CD14-positive monocyte (primary cell): ENCODE results near the gene COX18. TPM values are rescaled to one million over a fixed set of nuclear protein-coding genes. Genes with fewer than 3 reads are reported as not detected.

Source experiments
- DNase-seq, 3 donors: peaks; one replicate each; pipeline ENCODE4 v3.0.0-alpha.2; 2011 to 2022
- H2AFZ ChIP-seq: 2 replicates; pipeline ENCODE4 v1.6.0; 2012; ENCODE audit warnings: mild to moderate bottlenecking, low read depth, low read length, inconsistent platforms; ENCODE audit not compliant: insufficient read depth, poor library complexity, severe bottlenecking
- H3K27ac ChIP-seq, 2 donors: 1 replicate in 1 of 2; 2 replicates in 1 of 2; pipeline ENCODE4 v1.5.1; 2012 to 2013; ENCODE audit warnings: low read length in 2 of 2, control low read depth in 1 of 2, inconsistent platforms in 1 of 2, low read depth in 1 of 2, mild to moderate bottlenecking in 1 of 2
- H3K27me3 ChIP-seq, 2 donors: one replicate each; pipeline versions ENCODE4 v1.6.0 to v1.6.1; 2011 to 2013; ENCODE audit warnings: low read length in 2 of 2; ENCODE audit not compliant: control insufficient read depth in 2 of 2, insufficient read depth in 2 of 2
- H3K36me3 ChIP-seq, 2 donors: replicated peaks in 1 of 2; 1 replicate in 1 of 2; 2 replicates in 1 of 2; pipeline versions ENCODE4 v1.5.1 to v1.6.1; 2012 to 2013; ENCODE audit warnings: low read length in 2 of 2, control low read depth in 1 of 2, inconsistent platforms in 1 of 2, mild to moderate bottlenecking in 1 of 2; ENCODE audit not compliant: insufficient read depth in 2 of 2, control insufficient read depth in 1 of 2
- H3K4me1 ChIP-seq, 2 donors: 1 replicate in 1 of 2; 2 replicates in 1 of 2; pipeline versions ENCODE4 v1.5.1 to v1.6.1; 2012 to 2013; ENCODE audit warnings: low read length in 2 of 2, control low read depth in 1 of 2, inconsistent platforms in 1 of 2, mild to moderate bottlenecking in 1 of 2, moderate library complexity in 1 of 2; ENCODE audit not compliant: insufficient read depth in 2 of 2, control insufficient read depth in 1 of 2
- H3K4me2 ChIP-seq: replicated peaks from 2 replicates; pipeline ENCODE3; 2012; ENCODE audit warnings: low read length, moderate library complexity, mild to moderate bottlenecking; ENCODE audit not compliant: poor library complexity, severe bottlenecking; ENCODE audit errors: extremely low read depth
- H3K4me3 ChIP-seq, 3 experiments: fragments of 200-600 bp in 1 of 3; sonication (generic) in 1 of 3; replicated peaks in 1 of 3; 1 replicate in 2 of 3; 2 replicates in 1 of 3; pipeline ENCODE4 v1.5.1; 2011 to 2013; ENCODE audit warnings: low read length in 3 of 3, mild to moderate bottlenecking in 3 of 3, control low read depth in 2 of 3, low read depth in 2 of 3, inconsistent platforms in 1 of 3, moderate library complexity in 1 of 3
- H3K79me2 ChIP-seq: 2 replicates; pipeline ENCODE4 v1.6.0; 2012; ENCODE audit warnings: mild to moderate bottlenecking, control low read depth, inconsistent platforms, low read length, moderate library complexity; ENCODE audit not compliant: insufficient read depth
- H3K9ac ChIP-seq: 2 replicates; pipeline ENCODE4 v1.6.0; 2017; ENCODE audit warnings: low read length, mild to moderate bottlenecking; ENCODE audit not compliant: insufficient read depth, poor library complexity, severe bottlenecking
- H3K9me3 ChIP-seq, 2 donors: replicated peaks in 1 of 2; 1 replicate in 1 of 2; 2 replicates in 1 of 2; pipeline versions ENCODE4 v1.5.1 to v1.6.1; 2012 to 2013; ENCODE audit warnings: low read length in 2 of 2, control low read depth in 1 of 2; ENCODE audit not compliant: control insufficient read depth in 1 of 2, insufficient read depth in 1 of 2
- H4K20me1 ChIP-seq: 2 replicates; pipeline ENCODE4 v1.6.0; 2012; ENCODE audit warnings: mild to moderate bottlenecking, low read length, control low read depth, moderate library complexity; ENCODE audit not compliant: insufficient read depth
- H3K27ac Mint-ChIP-seq, 7 donors: one replicate each; pipeline ENCODE4 v1.8.0; 2020; ENCODE audit warnings: mild to moderate bottlenecking in 7 of 7, mixed read lengths in 7 of 7, moderate library complexity in 6 of 7, inconsistent platforms in 2 of 7
- H3K27me3 Mint-ChIP-seq, 3 donors: one replicate each; pipeline ENCODE4 v1.8.0; 2021 to 2022; ENCODE audit warnings: low read depth in 3 of 3, mild to moderate bottlenecking in 3 of 3, mixed read lengths in 3 of 3, moderate library complexity in 3 of 3, inconsistent platforms in 1 of 3
- H3K36me3 Mint-ChIP-seq, 2 donors: one replicate each; pipeline ENCODE4 v1.8.0; 2020; ENCODE audit warnings: mixed read lengths in 2 of 2, inconsistent platforms in 1 of 2, mild to moderate bottlenecking in 1 of 2
- H3K4me1 Mint-ChIP-seq: one replicate; pipeline ENCODE4 v1.8.0; 2020; ENCODE audit warnings: mild to moderate bottlenecking, mixed read lengths
- H3K4me3 Mint-ChIP-seq, 2 donors: one replicate each; pipeline ENCODE4 v1.8.0; 2020; ENCODE audit warnings: mild to moderate bottlenecking in 2 of 2, mixed read lengths in 2 of 2, moderate library complexity in 1 of 2
- H3K9me3 Mint-ChIP-seq, 7 donors: one replicate each; pipeline ENCODE4 v1.8.0; 2020 to 2022; ENCODE audit warnings: mixed read lengths in 7 of 7, mild to moderate bottlenecking in 6 of 7, moderate library complexity in 6 of 7, inconsistent platforms in 2 of 7
- WGBS: methylation state at CpG from one replicate; pipeline ENCODE4 v1.1.5; 2013; ENCODE audit warnings: missing lambda C conversion rate; ENCODE audit not compliant: insufficient coverage; 5-methylcytosine and 5-hydroxymethylcytosine counted together
- intact Hi-C, 2 donors: fragments of 100-400 bp; cut with micrococcal nuclease; formaldehyde crosslinking; loops; one replicate each; pipeline versions ENCODE4 v1.15.0 to v1.15.1; 2023
- polyA plus RNA-seq, 3 donors: library from polyadenylated mRNA; depleted of rRNA in 1 of 3; unstranded in 2 of 3; stranded (reverse) in 1 of 3; fragments of 300-500 nt in 2 of 3; fragments of >200 nt in 1 of 3; fragmentation: Illumina TruSeq in 2 of 3; gene quantifications; 1 replicate in 2 of 3; 2 replicates in 1 of 3; pipeline ENCODE4 v1.2.3, GENCODE V29; 2012 to 2021
- TF ChIP-seq, protein P1 (sequence below): fragments of 200-600 bp; IDR thresholded peaks from one replicate; pipeline ENCODE4 v1.8.0; 2022; ENCODE audit warnings: antibody characterized with exemption, mild to moderate bottlenecking

Gene COX18
- polyA plus RNA-seq, 3 donors = 8.3 to 10.3 (median 9.7) TPM

DNA sequence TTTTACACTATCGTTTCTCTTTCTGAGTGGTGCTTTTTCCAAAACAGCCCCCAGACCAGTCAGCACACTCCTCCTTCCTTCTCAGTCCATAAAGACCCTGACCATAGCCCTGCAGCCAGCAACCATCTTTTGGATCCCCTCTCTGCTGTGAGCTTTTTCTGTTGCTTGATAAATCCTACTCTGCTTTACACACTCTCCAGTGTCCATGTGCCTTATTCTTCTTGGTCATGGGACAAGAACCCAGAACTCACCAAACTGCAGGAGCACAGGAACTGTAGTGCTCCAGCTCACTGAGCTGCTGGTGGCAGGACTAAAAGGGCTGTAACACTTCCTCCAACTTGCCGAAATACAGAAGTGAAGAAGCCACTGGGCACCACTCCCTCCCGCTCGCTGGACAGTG, 32.5 kb downstream of the COX18 start:
- H4K20me1 ChIP-seq = no peaks in the 10 kb centered on the region
- H3K9me3 Mint-ChIP-seq = peaks cover 10 to 19% (median 14%) of the 10 kb centered on the region in 7 donors
- no peaks in the 10 kb centered on the region for H3K27me3 ChIP-seq
- no peak overlapping the region for H3K4me3 Mint-ChIP-seq
- H3K4me1 Mint-ChIP-seq = no peaks in the 10 kb centered on the region
- H3K79me2 ChIP-seq = no peaks in the 10 kb centered on the region
- no peak overlapping the region for H3K4me2 ChIP-seq
- no peak overlapping the region for H3K9ac ChIP-seq
- no peak for DNase-seq
- intact Hi-C loops = no loop called here
- H3K4me1 ChIP-seq = no peaks in the 10 kb centered on the region
- H3K4me3 ChIP-seq = no peak overlapping the region
- TF ChIP-seq, protein P1, sequence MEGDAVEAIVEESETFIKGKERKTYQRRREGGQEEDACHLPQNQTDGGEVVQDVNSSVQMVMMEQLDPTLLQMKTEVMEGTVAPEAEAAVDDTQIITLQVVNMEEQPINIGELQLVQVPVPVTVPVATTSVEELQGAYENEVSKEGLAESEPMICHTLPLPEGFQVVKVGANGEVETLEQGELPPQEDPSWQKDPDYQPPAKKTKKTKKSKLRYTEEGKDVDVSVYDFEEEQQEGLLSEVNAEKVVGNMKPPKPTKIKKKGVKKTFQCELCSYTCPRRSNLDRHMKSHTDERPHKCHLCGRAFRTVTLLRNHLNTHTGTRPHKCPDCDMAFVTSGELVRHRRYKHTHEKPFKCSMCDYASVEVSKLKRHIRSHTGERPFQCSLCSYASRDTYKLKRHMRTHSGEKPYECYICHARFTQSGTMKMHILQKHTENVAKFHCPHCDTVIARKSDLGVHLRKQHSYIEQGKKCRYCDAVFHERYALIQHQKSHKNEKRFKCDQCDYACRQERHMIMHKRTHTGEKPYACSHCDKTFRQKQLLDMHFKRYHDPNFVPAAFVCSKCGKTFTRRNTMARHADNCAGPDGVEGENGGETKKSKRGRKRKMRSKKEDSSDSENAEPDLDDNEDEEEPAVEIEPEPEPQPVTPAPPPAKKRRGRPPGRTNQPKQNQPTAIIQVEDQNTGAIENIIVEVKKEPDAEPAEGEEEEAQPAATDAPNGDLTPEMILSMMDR = no peak
- peaks cover 0 to 3% (median 1%) of the 10 kb centered on the region in 3 donors for H3K27me3 Mint-ChIP-seq
- H3K36me3 Mint-ChIP-seq = no peaks in the 10 kb centered on the region
- H3K9me3 ChIP-seq = peaks cover 5 to 14% of the 10 kb centered on the region in 2 donors
- no peak overlapping the region for H3K27ac ChIP-seq
- 70% methylated on average over 2 of the region's 4 CpGs for WGBS
- H3K36me3 ChIP-seq = no peaks in the 10 kb centered on the region
- peak overlapping the region; percentile 1 for H2AFZ ChIP-seq
- no peak overlapping the region for H3K27ac Mint-ChIP-seq

DNA sequence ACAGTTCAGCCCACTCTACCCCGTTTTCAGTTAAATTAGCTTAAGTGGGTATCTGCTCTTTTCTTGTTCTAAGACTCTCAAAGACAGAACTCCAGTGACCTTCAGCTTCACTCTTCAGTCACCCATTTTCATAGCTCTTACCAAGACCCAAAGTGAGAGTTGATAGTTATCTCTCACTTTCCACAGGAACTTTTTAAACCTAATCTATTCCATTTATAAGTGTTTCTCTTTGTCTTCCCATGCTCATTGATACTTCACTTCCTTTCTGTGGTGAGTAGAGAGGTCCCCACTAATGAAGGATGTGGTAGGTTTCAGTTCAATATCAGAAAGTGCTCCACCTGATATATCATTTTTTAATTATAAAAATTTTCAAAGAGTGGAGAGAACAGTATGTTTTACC, 33.4 kb downstream of the COX18 start:
- WGBS = 60% methylated on average over 1 of the region's 1 CpG
- no peak overlapping the region for H3K4me2 ChIP-seq

More for the DNA sequence above, 33.4 kb downstream of the COX18 start:
- Histone ChIP-seq H3K79me2 (no peaks in the 10 kb centered on the region), H3K27ac (no peak overlapping the region), H3K9ac (no peak overlapping the region), H3K4me1 (no peaks in the 10 kb centered on the region), H4K20me1 (no peaks in the 10 kb centered on the region), H3K27me3 (no peaks in the 10 kb centered on the region), H3K9me3 (peaks cover 5 to 14% of the 10 kb centered on the region in 2 donors), H2AFZ (no peak overlapping the region), H3K36me3 (no peaks in the 10 kb centered on the region), H3K4me3 (no peak overlapping the region)
- H3K4me3 Mint-ChIP-seq = no peak overlapping the region
- DNase-seq = no peak
- H3K9me3 Mint-ChIP-seq = peaks cover 9 to 19% (median 14%) of the 10 kb centered on the region in 7 donors
- no peaks in the 10 kb centered on the region for H3K4me1 Mint-ChIP-seq
- H3K36me3 Mint-ChIP-seq = no peaks in the 10 kb centered on the region
- TF ChIP-seq, protein P1 = no peak
- intact Hi-C loops = no loop called here
- peaks cover 0 to 3% (median 1%) of the 10 kb centered on the region in 3 donors for H3K27me3 Mint-ChIP-seq
- no peak overlapping the region for H3K27ac Mint-ChIP-seq
